Fibroblast of skin of abdomen (primary cell): Measurements from ENCODE around the gene BAG5.
"Not testable (repeated sequence)": the region's sequence is repeated elsewhere in the genome, so short reads cannot be mapped to it uniquely, and the experiment has no call there.

Experiments
- DNase-seq: peaks from one replicate; pipeline ENCODE4 v3.0.0-alpha.2; 2013

Gene BAG5

DNA sequence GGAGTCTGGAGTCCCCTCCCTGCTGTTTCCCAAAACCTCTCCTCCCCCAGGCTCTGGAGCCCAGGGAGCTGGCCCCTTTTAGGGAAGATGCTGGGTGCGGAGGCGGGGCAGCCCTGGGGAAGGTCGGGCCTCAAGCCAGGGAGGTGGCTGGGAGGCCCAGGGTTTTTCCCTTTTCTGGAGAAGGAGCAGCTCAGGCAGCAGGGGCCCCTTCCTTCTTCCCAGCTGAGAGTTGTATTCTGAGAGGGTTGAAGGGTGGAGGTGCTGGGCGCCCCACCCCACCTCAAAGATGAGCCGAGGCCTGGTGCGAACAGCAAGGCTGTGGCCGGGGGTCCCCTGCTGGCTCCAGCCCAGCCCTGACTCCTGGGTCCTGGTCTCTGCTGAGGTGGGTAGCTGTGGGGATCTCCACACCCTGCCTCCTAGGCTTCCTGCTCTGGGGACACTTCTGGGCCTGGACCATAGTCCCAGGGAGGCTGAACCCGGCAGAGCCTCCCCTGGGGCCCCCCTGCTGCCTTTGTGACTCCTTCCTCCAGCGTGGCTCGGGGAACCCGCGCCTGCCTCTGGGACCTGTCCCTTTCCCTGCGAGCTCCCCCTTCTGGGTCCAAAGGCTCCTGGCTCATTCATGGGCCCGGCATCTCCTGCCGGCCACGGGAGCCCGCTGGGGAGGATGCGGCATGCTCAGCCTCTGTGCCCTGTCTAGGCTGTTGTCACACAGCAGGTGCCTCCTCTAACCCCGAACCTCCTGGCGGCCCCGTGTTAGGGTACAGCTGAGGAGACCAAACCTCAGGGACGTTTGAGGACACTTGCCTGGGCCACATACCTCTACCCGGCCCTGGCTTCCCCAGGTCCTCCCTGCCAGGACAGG is 29.1 kb downstream of the BAG5 start:
- DNase-seq: no peak

DNA sequence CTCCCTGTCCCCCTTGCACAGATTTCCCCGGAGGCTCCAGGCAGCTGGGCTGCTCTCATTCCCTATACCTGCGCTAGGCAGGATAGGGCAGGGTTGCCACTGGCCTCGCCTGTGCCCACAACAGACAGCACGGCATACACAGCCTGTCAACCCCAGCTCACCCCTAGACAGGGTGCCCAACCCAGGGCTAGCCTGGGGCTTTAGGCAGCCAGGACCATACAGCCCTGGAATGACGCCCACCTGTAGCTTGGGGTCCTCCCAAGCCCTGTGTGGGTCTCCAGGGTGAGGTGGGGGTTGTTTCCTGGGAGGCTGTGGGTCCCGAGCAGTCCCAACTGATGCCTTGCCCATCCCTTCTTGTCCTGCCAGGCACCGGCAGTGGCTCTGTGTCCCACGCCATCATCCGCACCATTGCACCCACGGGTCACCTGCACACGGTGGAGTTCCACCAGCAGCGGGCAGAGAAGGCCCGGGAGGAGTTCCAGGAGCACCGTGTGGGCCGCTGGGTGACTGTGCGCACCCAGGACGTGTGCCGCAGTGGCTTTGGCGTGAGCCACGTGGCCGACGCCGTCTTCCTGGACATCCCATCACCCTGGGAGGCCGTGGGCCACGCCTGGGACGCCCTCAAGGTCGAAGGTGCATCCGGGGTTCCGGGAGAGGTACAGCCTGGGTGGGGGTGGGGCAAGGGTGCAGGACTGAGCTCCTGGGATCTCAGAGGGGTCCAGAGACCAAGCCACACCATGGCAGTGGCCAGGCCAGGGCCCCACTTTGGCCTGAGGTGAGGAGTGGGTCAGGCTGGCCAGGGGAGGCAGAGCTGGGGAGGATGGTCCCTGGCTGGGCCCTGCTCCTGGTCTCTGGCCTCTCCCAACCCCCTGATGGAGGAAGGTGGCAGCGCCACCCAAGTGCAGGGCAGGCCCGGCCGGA is 30.0 kb downstream of the BAG5 start:
- DNase-seq: no peak

DNA sequence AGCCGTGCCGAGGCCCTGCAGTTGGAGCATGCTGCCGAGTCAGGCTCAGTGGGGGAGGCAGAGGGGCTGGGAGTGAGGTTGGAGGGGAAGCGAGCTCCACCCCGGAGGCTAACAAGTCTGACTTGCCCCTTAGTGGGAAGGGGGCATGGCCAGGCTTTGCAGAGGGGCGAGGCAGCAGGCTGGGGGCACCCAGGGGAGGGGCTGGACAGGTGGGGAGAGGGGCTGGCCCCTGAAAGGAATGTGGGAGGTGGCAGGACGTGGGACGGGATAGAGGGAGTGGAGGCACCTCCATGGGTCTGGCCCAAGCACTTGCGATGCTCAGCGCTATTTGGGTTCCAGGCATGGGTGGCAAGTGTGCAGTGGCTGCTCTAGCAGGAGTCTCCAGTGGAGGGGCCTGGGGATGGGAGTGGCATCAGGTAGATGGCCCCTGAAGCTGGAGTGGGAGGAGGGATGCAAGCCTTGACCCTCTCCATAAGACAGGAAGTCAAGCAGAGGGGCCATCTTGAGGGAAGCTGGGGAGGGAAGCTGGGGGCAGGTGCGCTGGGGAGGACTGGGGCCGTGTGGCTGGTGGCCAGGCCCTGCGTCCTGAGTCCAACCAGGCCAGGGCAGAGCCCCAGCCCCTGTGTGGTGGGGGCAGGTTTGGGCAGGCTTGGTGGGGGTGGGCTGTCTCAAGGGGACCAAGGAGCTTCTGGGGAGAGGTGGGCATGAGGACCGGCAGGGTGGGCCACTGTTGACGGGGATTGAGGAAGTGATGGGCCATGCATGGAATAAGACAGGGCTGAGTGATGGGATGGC is 30.8 kb downstream of the BAG5 start:
- DNase-seq: no peak

DNA sequence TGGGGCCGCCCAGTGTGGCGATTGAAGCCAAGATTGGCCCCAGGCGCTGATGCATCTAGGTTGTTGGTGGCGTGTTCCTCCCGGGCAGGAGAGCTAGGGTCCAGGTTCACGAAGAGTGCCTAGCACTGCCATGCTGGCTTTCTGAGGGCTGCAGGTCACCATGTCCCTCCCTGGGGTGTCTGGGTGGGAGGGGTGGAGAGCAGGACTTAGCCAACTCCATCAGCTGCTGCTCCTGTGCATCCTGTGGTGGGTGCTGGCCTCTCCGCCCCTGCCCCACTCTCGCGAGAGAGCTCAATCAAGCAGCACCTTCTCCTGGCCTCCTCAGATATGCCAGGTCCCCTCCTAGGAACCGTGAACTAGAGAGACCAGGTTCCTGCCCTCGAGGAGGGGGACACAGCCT is 31.6 kb downstream of the BAG5 start:
- no peak for DNase-seq

DNA sequence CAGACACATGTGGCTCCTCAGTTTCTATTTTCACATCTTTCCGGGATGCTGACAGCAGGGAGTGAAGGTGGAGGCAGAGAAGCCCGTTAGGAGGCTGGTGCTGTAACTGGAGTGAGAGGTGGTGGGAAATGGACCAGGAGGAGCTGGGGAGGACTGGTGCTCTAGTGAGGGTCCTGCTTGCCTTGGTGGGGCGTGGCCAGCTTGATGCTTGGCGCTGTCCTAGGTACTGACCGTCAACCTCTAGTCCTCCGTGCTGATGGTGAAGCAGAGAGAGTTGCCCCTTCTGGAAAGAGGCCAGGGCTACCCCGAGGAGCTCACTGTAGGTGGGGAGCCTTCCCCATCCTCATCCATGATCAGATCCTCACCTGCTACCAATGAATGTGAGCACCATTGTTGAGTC is 32.1 kb downstream of the BAG5 start:
- DNase-seq: no peak

DNA sequence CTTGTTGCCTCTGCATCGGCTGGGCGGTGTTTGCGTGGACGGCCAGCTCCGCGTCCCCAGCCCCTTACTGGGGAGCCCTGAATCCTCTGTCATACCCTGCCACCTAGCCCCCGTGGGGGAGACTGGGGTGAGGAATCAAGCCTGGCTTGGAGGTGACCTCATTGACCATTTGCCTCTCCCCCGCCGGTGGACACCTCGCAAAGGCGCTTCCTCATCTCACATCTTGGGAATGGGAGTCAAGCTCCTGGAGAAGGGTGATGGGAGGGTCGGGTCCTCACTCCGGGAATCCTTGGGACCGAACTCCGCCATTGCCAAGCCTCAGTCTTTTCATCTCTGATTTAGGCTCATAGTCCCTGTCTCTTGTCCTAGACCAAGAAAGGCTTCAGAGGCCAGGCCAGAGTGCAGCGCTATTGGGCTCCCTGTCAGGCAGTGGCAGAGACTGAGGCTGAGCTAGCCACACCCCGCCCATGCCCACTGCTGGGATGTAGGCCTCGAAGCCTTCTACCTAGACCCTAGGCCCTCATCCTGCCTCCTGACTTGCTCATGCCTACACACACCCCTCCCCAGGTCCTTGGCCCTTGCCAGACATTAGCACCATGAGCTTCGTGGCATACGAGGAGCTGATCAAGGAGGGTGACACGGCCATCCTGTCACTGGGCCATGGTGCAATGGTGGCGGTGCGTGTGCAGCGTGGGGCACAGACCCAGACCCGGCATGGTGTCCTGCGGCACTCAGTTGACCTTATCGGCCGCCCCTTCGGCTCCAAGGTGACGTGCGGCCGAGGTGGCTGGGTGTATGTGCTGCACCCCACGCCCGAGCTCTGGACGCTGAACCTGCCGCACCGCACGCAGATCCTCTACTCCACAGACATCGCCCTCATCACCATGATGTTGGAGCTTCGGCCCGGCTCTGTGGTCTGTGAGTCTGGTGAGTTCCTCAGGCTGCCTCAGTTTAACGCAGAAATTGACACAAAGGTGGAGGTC is 32.8 kb downstream of the BAG5 start:
- no peak for DNase-seq

DNA sequence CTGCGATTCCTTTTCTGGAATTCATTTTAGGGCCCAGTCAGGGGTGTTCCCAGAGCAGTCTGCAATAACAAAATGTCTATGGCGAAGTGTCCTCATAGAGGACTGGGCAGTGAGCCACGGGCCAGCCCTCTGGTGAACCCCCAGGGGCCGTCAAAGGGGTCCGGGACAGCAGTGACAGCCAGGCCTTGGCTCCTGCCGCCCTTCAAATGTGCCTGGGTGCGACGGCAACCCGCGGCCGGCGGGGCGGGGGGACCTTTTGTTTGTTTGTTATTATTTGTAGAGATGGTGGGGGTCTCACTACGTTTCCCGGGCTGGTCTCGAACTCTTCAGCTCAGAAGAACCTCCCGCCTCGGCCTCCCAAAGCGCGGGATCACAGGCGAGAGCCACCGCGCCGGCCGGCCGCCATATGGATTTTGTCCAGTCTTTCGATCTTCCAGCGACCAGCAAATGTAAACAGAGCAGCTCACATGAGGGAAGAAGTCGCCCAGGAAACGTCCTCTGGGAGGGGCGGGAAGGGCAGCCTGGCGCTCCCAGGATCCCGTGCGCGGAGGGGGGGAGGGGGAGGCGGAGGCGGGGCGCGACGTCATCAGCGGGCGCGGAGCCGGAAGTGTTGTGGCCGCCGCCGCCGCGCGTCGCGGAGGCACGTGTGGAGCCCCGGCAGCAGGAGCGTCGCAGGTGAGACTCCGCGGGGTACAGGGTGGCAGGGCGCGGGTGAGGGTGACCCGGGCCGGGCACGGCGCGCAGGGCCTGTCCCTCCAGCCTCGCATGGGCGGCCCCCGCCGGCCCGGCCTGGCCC is 33.7 kb downstream of the BAG5 start, which contains the start of gene TRMT61A:
Gene TRMT61A, plus strand, starts transcription at position 610 of the 796 bp plus-strand sequence. CDS start 783 bp downstream, outside the sequence.
- DNase-seq: peak; percentile 88

DNA sequence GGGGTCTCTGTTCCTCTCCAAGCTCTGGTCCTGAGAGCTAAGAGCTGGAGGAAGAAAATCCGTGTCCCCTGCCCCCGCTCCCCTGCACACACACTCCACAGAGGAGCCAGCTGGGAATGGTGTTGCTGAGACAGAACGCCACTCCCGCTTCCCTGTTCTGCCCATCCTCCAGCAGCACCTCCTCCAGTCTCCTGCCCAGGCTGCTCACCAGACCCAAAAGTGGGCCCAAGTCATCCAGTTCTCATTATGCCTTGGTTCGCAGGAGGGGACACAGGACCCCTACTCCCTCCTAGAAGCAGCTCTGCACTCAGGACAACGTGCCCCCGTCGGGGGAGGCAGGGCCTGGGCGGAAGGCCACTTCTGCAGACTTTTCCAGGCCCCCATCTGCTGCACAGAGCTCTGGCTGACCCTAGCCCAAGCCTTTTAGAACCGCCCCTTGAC is 34.3 kb downstream of the BAG5 start:
- DNase-seq: peak; percentile 31

DNA sequence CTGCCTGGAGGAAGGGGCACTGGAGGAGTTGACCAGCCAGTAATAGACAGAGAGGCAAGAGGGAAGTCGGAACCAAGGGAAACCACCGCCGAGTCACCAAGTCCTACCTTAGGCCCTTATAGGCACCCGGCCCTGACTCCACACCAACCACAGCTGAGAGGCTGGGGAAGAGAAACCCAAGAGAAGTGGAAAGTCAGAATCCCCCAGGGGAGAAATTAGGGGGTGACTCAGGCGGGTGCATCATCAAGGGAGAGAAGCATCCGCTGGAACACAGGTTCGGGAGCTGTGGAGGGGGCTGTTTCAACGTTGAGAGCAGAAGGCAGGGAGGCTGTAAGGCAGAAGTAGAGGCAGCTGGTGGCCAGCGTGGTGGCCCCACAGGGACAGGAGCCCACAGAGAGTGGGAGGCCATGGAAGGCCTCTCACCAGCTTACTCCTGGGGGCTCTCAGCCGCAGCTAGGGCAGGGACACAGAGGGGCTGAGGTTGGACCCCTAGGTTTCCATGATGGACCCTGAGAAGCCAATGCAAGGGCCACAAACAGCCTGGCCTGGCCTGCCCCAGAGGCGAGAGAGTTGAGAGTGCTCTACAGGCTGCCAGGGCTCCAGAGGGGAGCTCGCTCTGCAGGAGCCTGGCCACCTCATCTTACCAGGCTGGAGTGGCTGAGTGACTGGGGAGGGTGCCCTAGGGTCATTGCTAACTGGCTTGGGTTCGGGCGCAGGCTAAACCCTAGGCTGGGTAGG is 34.9 kb downstream of the BAG5 start:
- peak; percentile 34 for DNase-seq

DNA sequence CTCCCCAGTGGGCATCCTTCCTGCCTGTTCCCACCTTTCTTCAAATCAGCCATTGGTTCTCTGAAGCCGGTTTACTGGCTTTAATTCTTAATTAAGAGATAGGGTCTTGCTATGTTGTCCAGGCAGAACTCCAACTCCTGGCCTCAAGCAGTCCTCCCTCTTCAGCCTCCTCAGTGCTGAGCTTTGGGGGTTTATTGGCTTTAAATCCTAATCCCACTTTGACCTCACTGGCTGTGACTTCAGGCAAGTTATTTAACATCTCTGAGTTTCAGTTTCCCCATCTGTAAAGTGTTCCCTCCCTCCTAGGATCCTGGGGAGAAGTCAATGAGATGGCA is 35.6 kb downstream of the BAG5 start:
- DNase-seq: no peak

DNA sequence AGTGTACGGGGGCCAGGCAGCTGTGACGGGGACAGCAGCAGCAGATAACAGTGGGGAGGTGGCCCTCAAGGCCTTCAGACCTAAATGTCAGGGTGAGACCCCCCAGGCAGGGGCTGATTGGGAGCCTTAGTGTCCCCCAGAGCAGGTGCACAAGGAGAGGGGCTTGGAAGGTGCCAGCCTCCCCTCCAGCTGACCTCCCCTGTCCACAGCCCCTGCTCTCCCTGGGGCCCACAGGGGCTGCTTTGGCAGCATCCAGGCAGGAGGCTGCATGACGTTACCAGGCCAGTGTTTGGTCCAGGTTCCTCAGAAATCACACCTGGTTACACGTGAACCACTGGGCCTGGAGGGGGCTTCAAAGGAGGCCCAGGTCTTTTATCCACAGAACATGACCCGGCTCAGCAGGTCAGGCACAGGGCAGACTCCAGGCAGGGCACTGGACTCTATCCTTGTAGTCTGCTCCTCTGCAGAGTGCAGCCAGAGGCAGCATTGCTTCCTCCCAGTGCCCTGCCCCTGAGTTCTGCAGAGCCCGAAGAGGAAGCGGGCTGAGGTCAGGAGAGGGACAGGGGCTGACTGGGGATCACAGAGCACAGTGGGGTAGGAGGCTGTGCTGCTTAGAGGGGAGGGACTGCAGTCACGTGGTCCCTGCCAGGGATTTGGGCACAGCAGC is 36.1 kb downstream of the BAG5 start:
- DNase-seq: no peak

DNA sequence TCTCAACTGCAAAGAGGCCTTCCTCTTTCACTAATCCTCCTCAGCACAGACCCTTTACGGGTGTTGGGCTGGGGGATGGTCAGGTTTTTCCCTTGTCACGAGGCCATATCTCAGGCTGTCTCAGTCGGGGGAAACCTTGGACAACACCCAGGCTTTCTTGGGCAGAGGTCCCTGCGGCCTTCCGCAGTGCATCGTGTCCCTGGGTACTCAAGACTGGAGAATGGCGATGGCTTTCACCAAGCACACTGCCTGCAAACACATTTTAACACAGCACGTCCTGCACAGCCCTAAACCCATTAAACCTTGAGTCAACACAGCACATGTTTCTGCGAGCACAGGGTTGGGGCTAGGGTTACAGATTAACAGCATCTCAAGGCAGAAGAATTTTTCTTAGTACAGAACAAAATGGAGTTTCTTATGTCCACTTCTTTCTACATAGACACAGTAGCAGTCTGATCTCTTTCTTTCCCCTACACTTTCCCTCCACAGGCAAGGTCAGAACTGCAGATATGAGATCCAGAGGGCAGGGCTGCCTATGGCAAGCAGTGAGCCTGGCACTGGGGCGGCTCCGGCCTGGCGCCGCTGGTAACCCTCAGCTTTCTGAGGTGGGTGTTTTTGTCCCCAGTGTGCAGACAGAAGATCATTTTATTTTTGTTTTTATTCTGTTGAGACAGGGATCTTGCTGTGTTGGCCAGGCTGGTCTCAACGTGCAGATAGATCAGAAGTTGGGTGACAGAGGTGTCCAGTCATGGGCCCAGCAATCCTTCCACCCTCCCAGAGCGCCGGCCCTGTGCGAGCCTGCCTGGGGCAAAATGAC is 36.8 kb downstream of the BAG5 start:
- not testable (repeated sequence) for DNase-seq

DNA sequence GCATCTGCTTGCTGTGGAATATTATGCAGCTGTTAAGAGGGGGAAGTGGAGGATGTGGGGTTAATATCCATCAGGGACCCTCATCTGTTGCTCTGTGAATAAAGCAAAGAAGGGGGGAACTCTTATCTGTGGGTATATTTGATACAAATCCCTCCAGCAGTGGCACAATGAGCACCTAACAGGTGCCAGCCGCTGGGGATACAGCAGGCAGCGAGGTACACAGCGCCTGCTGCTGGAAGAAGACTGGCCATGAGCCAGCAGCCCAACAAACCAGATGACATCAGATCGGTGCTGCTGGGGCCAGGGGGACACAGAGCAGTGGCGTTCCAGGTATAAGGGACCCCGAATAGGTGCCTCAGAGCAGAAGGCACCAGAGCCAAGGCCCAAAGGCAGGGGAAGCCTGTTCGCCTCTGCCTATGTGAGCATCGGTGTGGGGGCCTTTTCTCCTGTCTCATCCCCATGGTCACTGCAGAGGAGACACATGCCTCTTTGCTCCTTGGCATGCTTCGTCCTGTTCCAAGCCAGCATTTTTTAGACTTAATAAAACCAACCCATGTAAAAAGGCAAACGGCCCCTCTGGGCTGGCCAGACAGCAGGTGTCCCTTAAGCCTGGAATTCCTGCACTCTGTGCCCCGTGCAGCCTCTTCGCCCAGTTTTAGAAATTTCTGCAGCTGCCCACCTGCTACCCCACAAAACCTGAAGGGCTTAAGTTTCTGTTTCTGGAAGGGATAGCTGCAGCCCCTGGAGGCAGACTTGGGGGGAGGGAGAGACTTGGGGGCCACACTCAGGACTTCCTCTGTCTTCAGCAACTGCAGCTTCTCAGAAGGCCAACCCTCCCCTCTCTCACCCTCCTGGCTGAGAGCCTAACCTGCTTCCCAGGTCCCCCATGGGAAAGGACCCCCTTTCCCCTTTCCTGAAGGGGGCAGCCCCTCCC is 38.2 kb downstream of the BAG5 start:
- DNase-seq: no peak

DNA sequence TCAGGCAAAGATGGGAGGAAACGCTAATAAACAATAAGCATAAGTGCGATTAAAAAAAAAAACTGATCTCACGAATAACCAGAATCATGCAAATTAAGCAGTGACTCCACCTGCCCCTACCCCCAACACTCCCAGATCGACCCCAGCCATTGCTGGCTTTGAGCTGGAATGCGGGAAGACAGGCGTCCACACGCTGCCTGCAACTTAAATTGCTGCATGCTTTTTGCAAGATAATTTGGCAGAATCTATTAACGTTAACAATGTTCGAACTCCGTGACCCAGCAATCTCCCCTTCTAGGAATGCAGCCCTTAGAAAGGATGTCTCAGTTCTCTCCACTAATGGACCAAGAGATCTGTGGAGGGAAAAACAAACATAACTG is 38.9 kb downstream of the BAG5 start:
- no peak for DNase-seq

DNA sequence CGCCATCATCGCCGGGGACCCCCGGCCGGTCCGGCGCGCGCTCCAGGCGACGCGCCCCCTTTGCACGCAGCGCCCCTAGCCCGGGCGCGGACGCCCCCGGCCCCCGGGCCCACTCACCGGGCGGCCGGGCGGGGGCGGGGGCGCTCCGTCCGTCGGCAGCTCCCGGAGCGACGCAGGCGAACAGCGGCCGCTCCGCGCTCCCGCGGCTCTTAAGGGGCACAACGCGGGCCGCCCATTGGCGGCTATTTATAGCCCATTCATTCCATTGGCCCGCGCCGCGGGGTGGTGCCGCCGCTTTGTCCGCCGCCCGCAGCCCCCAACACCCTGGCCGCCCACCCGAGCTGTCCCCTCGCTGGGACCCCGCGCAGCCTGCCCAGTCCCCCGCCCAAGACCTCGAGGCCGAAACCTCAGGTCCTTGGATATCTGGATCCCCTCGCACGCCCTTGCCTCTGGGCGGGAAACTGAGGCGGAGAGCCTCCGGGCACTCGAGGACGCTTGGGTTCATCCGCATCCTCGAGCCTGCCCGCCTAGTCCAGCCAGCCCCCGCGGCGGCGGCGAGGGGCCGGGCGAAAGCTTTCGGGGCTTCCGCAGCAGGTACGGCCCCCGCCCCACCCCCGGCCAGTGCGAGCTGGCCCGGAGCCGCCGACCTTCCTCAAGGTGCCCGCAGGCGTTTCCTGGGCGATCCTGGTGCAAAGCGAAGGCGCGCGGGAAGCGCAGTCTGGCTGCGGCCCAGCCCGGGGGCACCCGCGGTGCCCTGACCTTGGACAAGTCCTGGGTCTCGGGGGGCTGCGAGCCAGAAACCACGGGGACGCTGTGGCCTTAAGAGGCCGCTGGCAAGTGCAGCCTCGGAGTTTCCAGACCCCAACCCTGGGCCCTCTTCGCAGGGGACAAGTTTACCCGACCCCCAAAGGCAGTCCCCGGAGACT is 39.5 kb downstream of the BAG5 start, which contains the start of gene CKB:
Gene CKB, minus strand, starts transcription at position 182 of the 926 bp plus-strand sequence. CDS start 337 bp downstream, outside the sequence.
- DNase-seq: peak; percentile 29
